ENCODE measurements around the gene KSR1. TPM values are rescaled to one million over a fixed set of nuclear protein-coding genes. Genes with fewer than 3 reads are reported as not detected.

The KSR1 gene
- total and polyA plus RNA-seq, 2 of the 8 experiments (the other 6 are each of a cell fraction or from before 2014, with no cell fraction given) = 14.1 to 34.7 TPM

DNA sequence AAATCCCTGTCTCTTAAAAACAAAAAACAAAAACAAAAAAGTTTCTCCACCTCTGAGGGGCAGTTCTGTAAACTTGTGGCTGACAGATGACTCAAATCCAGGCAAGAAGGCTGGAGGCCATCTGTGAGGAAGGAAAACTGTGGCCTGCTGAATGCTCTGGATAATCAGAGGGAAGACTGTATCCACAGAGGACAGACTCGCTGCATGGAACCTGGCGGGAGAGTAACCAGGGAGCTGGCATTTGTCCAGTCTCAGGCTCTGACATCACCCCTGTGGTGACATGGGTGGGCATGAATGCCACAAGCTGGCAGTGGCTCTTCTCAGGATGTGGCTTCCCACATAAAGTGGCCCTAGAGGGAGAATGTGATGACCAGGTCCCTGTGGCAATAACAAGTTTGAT is 2.8 kb upstream of the KSR1 start (continued):
- TF ChIP-seq RBBP5 (IDR thresholded peaks at IDR 0.05; ENCODE audit: borderline replicate concordance, low read depth, low read length) (no peak), SIN3A (conservative IDR thresholded peaks at IDR 0.05 in 1 of 2, IDR thresholded peaks at IDR 0.05 in 1 of 2; ENCODE audit: low read depth in 1 of 2, low read length in 2 of 2) (no peak), SP1 (IDR thresholded peaks at IDR 0.05; ENCODE audit: low read depth, low read length) (no peak), BCL11A (IDR thresholded peaks at IDR 0.05; ENCODE audit: low read depth in 2 of 2, low read length in 2 of 2) (no peak), SRF (IDR thresholded peaks at IDR 0.05; ENCODE audit: low read depth, low read length) (no peak)
- TF ChIP-seq, protein P1, sequence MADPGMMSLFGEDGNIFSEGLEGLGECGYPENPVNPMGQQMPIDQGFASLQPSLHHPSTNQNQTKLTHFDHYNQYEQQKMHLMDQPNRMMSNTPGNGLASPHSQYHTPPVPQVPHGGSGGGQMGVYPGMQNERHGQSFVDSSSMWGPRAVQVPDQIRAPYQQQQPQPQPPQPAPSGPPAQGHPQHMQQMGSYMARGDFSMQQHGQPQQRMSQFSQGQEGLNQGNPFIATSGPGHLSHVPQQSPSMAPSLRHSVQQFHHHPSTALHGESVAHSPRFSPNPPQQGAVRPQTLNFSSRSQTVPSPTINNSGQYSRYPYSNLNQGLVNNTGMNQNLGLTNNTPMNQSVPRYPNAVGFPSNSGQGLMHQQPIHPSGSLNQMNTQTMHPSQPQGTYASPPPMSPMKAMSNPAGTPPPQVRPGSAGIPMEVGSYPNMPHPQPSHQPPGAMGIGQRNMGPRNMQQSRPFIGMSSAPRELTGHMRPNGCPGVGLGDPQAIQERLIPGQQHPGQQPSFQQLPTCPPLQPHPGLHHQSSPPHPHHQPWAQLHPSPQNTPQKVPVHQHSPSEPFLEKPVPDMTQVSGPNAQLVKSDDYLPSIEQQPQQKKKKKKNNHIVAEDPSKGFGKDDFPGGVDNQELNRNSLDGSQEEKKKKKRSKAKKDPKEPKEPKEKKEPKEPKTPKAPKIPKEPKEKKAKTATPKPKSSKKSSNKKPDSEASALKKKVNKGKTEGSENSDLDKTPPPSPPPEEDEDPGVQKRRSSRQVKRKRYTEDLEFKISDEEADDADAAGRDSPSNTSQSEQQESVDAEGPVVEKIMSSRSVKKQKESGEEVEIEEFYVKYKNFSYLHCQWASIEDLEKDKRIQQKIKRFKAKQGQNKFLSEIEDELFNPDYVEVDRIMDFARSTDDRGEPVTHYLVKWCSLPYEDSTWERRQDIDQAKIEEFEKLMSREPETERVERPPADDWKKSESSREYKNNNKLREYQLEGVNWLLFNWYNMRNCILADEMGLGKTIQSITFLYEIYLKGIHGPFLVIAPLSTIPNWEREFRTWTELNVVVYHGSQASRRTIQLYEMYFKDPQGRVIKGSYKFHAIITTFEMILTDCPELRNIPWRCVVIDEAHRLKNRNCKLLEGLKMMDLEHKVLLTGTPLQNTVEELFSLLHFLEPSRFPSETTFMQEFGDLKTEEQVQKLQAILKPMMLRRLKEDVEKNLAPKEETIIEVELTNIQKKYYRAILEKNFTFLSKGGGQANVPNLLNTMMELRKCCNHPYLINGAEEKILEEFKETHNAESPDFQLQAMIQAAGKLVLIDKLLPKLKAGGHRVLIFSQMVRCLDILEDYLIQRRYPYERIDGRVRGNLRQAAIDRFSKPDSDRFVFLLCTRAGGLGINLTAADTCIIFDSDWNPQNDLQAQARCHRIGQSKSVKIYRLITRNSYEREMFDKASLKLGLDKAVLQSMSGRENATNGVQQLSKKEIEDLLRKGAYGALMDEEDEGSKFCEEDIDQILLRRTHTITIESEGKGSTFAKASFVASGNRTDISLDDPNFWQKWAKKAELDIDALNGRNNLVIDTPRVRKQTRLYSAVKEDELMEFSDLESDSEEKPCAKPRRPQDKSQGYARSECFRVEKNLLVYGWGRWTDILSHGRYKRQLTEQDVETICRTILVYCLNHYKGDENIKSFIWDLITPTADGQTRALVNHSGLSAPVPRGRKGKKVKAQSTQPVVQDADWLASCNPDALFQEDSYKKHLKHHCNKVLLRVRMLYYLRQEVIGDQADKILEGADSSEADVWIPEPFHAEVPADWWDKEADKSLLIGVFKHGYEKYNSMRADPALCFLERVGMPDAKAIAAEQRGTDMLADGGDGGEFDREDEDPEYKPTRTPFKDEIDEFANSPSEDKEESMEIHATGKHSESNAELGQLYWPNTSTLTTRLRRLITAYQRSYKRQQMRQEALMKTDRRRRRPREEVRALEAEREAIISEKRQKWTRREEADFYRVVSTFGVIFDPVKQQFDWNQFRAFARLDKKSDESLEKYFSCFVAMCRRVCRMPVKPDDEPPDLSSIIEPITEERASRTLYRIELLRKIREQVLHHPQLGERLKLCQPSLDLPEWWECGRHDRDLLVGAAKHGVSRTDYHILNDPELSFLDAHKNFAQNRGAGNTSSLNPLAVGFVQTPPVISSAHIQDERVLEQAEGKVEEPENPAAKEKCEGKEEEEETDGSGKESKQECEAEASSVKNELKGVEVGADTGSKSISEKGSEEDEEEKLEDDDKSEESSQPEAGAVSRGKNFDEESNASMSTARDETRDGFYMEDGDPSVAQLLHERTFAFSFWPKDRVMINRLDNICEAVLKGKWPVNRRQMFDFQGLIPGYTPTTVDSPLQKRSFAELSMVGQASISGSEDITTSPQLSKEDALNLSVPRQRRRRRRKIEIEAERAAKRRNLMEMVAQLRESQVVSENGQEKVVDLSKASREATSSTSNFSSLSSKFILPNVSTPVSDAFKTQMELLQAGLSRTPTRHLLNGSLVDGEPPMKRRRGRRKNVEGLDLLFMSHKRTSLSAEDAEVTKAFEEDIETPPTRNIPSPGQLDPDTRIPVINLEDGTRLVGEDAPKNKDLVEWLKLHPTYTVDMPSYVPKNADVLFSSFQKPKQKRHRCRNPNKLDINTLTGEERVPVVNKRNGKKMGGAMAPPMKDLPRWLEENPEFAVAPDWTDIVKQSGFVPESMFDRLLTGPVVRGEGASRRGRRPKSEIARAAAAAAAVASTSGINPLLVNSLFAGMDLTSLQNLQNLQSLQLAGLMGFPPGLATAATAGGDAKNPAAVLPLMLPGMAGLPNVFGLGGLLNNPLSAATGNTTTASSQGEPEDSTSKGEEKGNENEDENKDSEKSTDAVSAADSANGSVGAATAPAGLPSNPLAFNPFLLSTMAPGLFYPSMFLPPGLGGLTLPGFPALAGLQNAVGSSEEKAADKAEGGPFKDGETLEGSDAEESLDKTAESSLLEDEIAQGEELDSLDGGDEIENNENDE (IDR thresholded peaks at IDR 0.05; ENCODE audit: insufficient replicate concordance, low read length) = no peak

Measured in H1 (cell line).